Esophagus squamous epithelium (tissue), 4 donors: ENCODE data around the gene SLC2A6.

Experiments
- CTCF ChIP-seq, 6 experiments: fragments of 450-650 bp in 4 of 6; fragments of 200-600 bp in 2 of 6; sonication (generic) in 2 of 6; IDR thresholded peaks; one replicate each; pipeline ENCODE4 v1.5.1; 2016 to 2019; ENCODE audit warnings: antibody characterized with exemption in 6 of 6, mild to moderate bottlenecking in 4 of 6, moderate library complexity in 4 of 6
- POLR2A ChIP-seq, 4 donors: fragments of 450-650 bp; IDR thresholded peaks; one replicate each; pipeline ENCODE4 v1.6.1; 2017; ENCODE audit warnings: antibody characterized with exemption in 4 of 4, mild to moderate bottlenecking in 4 of 4, moderate library complexity in 3 of 4

- TF ChIP-seq CTCF (IDR thresholded peaks at IDR 0.05) (no peak), POLR2A (IDR thresholded peaks at IDR 0.05) (no peak)
Observed at GRCh38 chr9:133476941-133477340, 2.0 kb downstream of the SLC2A6 start.
